Transverse colon (tissue), 3 donors: ENCODE measurements around the gene UQCC3.

ENCODE experiments used
- CTCF ChIP-seq, 5 experiments: fragments of 200-600 bp in 3 of 5; fragments of 450-650 bp in 2 of 5; sonication (generic) in 3 of 5; IDR thresholded peaks; 1 replicate in 2 of 5; 2 replicates in 3 of 5; pipeline ENCODE4 v1.5.1; 2016 to 2017; ENCODE audit warnings: antibody characterized with exemption in 5 of 5, inconsistent platforms in 3 of 5, mild to moderate bottlenecking in 2 of 5, moderate library complexity in 1 of 5
- EP300 ChIP-seq: sonication (generic); formaldehyde crosslinking; IDR thresholded peaks from one replicate; pipeline ENCODE4 v1.6.1; 2017; ENCODE audit warnings: antibody characterized with exemption, low read depth
- POLR2A ChIP-seq: fragments of 450-650 bp; IDR thresholded peaks from one replicate; pipeline ENCODE4 v1.6.1; 2016; ENCODE audit warnings: antibody characterized with exemption, mild to moderate bottlenecking, moderate library complexity

DNA sequence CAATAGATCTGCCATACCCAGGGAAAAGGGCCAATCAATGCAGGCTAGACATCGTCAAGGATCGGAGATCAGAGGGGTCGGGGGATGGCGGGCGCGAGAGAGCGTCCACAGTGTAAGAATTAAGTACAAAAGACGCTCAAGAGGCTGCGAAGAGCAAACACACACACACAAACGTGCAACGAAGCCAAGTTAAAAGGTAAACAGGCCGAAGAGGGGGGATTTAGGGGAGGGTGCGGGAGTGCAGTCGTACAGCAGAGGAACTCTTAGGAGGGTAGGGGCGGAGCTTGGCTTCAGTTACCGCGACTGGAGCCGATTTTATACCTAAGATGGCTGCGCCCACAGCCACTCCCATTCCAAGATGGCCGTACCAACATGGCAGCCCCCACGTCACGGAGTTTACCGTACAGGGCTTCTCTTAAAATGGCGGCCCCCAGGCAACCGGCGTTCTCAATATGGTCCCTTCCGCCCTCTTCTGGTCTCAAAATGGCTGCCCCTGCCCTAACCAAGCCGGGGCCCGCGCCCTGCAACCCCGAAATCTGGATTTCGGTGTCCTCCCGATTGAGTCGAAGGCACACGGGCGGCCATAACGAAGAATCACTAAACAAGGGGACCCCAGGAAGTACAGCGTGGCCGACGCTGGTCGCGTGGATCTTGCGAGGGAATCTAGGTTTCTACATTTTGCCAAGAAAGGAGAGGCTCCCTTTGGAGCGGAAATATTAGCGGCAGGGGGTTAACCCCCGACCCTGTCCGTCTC, 38.0 kb downstream of the UQCC3 start:
- peak in 3 of 5 experiments; percentile 15 to 30 (median 17) for TF ChIP-seq CTCF (IDR thresholded peaks at IDR 0.05)
- TF ChIP-seq EP300 = no peak
- peak; percentile 92 for TF ChIP-seq POLR2A
